Stomach (tissue), 9 donors: ENCODE results near the gene VIPR2. TPM values are rescaled to one million over a fixed set of nuclear protein-coding genes. Genes with fewer than 3 reads are reported as not detected.

Experiments
- DNase-seq, 2 donors: peaks; one replicate each; pipeline versions ENCODE4 v3.0.0 to v3.0.0-alpha.2; 2013 to 2019
- H3K27ac ChIP-seq, 5 donors: fragments of 200-600 bp in 4 of 5; sonication (generic) in 4 of 5; one replicate each; pipeline ENCODE4 v1.5.1; 2013 to 2019; ENCODE audit warnings: mild to moderate bottlenecking in 1 of 5, moderate library complexity in 1 of 5
- H3K27me3 ChIP-seq, 3 donors: fragments of 200-600 bp; sonication (generic); one replicate each; pipeline ENCODE4 v1.5.1; 2017 to 2019; ENCODE audit warnings: mixed run types in 1 of 3
- H3K36me3 ChIP-seq, 4 donors: fragments of 200-600 bp; sonication (generic); 1 replicate in 3 of 4; 2 replicates in 1 of 4; pipeline ENCODE4 v1.5.1; 2016 to 2019
- H3K4me1 ChIP-seq, 4 donors: fragments of 200-600 bp; sonication (generic); one replicate each; pipeline ENCODE4 v1.5.1; 2016 to 2019
- H3K4me3 ChIP-seq, 4 donors: fragments of 200-600 bp; sonication (generic) in 3 of 4; one replicate each; pipeline ENCODE4 v1.5.1; 2016 to 2019; ENCODE audit warnings: mild to moderate bottlenecking in 1 of 4
- H3K9me3 ChIP-seq, 4 donors: fragments of 200-600 bp; sonication (generic); one replicate each; pipeline ENCODE4 v1.5.1; 2016 to 2019
- EP300 ChIP-seq: sonication (generic); formaldehyde crosslinking; IDR thresholded peaks from one replicate; pipeline ENCODE4 v1.6.1; 2017; ENCODE audit warnings: antibody characterized with exemption
- POLR2A ChIP-seq, 4 donors: fragments of 450-650 bp; IDR thresholded peaks; one replicate each; pipeline ENCODE4 v1.6.1; 2016; ENCODE audit warnings: antibody characterized with exemption in 4 of 4, control low read depth in 2 of 4, mild to moderate bottlenecking in 1 of 4, moderate library complexity in 1 of 4
- POLR2AphosphoS5 ChIP-seq, 3 donors: sonication (generic); formaldehyde crosslinking; IDR thresholded peaks; one replicate each; pipeline ENCODE4 v1.6.1; 2016; ENCODE audit warnings: antibody characterized with exemption in 3 of 3
- WGBS, 5 donors: extraction: QIAGEN DNeasy Blood & Tissue Kit in 3 of 5; methylation state at CpG; one replicate each; pipeline versions ENCODE4 v1.1.5 to v1.1.7; 2013 to 2018; 5-methylcytosine and 5-hydroxymethylcytosine counted together
- intact Hi-C: fragments of 100-400 bp; cut with DNase I; formaldehyde crosslinking; loops from one replicate; pipeline ENCODE4 v1.15.1; 2023; ENCODE audit warnings: low total_unique reads
- polyA plus RNA-seq, 3 donors: library from polyadenylated mRNA; stranded (reverse); fragments of 200-250 nt; gene quantifications; one replicate each; pipeline ENCODE4 v1.2.3, GENCODE V29; 2013
- total RNA-seq, 5 donors: library from RNA; depleted of rRNA; stranded (reverse); fragments of >200 nt; gene quantifications; one replicate each; pipeline versions ENCODE4 v1.1.0 to v1.2.3, GENCODE V29; 2014 to 2016
- TF ChIP-seq, protein P1 (sequence below), 7 experiments: fragments of 450-650 bp in 4 of 7; fragments of 200-600 bp in 3 of 7; sonication (generic) in 3 of 7; IDR thresholded peaks; one replicate each; pipeline ENCODE4 v1.5.1; 2016 to 2019; ENCODE audit warnings: antibody characterized with exemption in 7 of 7, control low read depth in 2 of 7, mild to moderate bottlenecking in 1 of 7
- donor health status: healthy with polysubstance abuse.
- donor health status: Bipolar disorder and iron deficiency.
- donor health status: healthy.

VIPR2 gene
- total and polyA plus RNA-seq, 8 donors, result 1.2 to 25.4 (median 4.6) TPM

DNA sequence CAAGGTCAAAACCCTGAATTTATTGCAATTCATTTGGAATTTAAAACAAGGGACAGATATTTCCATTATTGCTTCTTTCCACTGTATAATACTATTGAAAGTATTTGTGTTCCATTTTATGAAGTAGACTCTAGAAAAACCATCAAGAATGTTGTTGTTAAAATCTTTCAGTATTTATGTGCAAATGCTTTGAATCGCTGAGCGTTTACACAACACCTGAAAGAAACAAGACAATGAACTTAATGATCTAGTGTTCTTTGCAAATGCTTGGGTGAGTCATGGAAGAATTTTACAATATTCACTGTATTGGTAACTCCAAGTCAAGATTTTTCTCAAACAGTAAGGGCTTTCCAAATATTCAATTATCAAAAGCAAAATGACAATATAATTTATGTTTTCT, 97.1 kb downstream of the VIPR2 start:
- no peak for DNase-seq
- Histone ChIP-seq H3K4me3 (no peak overlapping the region), H3K4me1 (peaks cover 0 to 4% (median 2%) of the 10 kb centered on the region in 4 donors), H3K27me3 (peaks cover 0 to 3% (median 0%) of the 10 kb centered on the region in 3 donors), H3K27ac (no peak overlapping the region), H3K9me3 (peaks cover 0 to 5% (median 2%) of the 10 kb centered on the region in 4 donors), H3K36me3 (no peaks in the 10 kb centered on the region)
- 83 to 88% (median 85%) methylated on average over 2 of the region's 2 CpGs for WGBS, 5 donors
- TF ChIP-seq, protein P1, sequence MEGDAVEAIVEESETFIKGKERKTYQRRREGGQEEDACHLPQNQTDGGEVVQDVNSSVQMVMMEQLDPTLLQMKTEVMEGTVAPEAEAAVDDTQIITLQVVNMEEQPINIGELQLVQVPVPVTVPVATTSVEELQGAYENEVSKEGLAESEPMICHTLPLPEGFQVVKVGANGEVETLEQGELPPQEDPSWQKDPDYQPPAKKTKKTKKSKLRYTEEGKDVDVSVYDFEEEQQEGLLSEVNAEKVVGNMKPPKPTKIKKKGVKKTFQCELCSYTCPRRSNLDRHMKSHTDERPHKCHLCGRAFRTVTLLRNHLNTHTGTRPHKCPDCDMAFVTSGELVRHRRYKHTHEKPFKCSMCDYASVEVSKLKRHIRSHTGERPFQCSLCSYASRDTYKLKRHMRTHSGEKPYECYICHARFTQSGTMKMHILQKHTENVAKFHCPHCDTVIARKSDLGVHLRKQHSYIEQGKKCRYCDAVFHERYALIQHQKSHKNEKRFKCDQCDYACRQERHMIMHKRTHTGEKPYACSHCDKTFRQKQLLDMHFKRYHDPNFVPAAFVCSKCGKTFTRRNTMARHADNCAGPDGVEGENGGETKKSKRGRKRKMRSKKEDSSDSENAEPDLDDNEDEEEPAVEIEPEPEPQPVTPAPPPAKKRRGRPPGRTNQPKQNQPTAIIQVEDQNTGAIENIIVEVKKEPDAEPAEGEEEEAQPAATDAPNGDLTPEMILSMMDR (IDR thresholded peaks at IDR 0.05), result no peak
- no peak for TF ChIP-seq EP300
- TF ChIP-seq POLR2AphosphoS5 (IDR thresholded peaks at IDR 0.05), result no peak
- no peak for TF ChIP-seq POLR2A (IDR thresholded peaks at IDR 0.05)
- intact Hi-C loops, result no loop called here

DNA sequence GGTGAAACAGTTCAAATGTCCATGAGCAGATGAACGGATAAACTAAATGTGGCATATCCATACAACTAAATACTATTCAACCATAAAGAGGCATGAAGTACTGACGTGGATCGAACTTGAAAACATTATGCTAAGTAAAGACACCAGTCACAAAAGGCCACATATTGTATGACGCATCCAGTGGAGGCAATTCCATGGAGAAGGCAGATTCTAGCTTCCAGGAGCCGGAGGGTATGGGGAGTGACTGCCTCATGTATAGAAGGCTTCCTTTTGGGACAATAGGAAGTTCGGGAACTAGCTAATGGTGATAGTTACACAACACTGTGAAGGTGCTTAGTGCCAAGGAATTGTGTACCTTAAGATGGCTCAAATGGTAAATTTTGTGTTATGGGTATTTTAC, 98.4 kb downstream of the VIPR2 start:
- Histone ChIP-seq H3K27me3 (peaks cover 0 to 3% (median 0%) of the 10 kb centered on the region in 3 donors), H3K9me3 (peaks cover 0 to 4% (median 0%) of the 10 kb centered on the region in 4 donors), H3K36me3 (no peaks in the 10 kb centered on the region), H3K27ac (no peak overlapping the region), H3K4me1 (peaks cover 0 to 17% (median 6%) of the 10 kb centered on the region in 4 donors), H3K4me3 (no peak overlapping the region)
- intact Hi-C loops, result no loop called here
- TF ChIP-seq, protein P1 (IDR thresholded peaks at IDR 0.05), result no peak
- TF ChIP-seq EP300 (no peak), POLR2A (IDR thresholded peaks at IDR 0.05) (no peak), POLR2AphosphoS5 (IDR thresholded peaks at IDR 0.05) (no peak)
- DNase-seq, result no peak
- WGBS, 5 donors, result 91 to 95% (median 94%) methylated on average over 6 of the region's 6 CpGs

DNA sequence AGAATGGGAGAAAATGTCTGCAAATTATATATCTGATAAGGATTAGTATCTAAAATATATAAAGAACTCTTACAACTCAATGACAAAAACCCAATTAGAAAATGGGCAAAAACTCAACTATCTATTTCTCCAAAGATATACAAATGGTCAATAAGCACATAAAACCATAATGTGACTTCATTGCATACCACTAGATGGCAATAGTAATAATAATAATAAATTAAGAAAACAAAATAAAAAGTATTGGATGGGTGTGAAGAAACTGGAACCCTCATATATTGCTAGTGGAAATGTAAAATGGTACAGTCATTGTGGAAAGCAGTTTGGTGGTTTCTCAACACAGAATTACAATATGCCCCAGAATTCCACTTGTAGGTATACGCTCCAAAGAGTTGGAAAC, 98.8 kb downstream of the VIPR2 start:
- intact Hi-C loops, result no loop called here
- peaks cover 0 to 4% (median 0%) of the 10 kb centered on the region in 4 donors for H3K9me3 ChIP-seq
- WGBS, 5 donors, result 95 to 100% (median 97%) methylated on average over 1 of the region's 1 CpG
- TF ChIP-seq EP300 (no peak), POLR2AphosphoS5 (IDR thresholded peaks at IDR 0.05) (no peak), POLR2A (IDR thresholded peaks at IDR 0.05) (no peak)
- TF ChIP-seq, protein P1 (IDR thresholded peaks at IDR 0.05), result no peak
- H3K27me3 ChIP-seq, result peaks cover 0 to 3% (median 0%) of the 10 kb centered on the region in 3 donors
- no peak overlapping the region for H3K27ac ChIP-seq
- DNase-seq, result no peak
- no peak overlapping the region for H3K4me3 ChIP-seq
- H3K36me3 ChIP-seq, result no peaks in the 10 kb centered on the region
- peaks cover 0 to 21% (median 6%) of the 10 kb centered on the region in 4 donors for H3K4me1 ChIP-seq

DNA sequence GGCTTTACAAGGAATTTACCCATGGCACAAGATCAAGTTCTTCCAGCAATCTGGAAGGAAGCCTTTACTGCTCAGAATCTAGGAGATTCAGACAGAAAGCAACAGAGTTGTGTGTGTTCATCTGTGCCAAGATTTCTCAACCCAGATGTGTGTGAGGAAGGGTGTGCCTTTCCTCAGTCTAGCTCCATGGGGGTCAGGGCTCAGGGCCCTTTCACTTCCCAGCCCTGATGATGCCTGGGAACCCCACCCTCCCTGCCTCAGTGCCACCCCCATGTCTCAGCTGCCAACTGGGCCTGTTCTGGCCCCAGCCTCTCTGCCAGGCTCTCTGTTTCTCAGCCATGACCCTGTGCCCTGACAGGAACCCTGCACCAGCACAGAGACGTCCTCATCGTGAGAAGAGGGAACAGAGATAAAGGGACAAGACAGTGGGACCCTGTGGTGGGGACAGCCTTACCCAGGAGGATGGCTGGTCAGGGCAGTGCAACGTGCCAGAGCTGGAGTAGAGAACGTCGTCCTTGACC, 102.0 kb downstream of the VIPR2 start:
- intact Hi-C loops, result no loop called here
- TF ChIP-seq POLR2AphosphoS5 (IDR thresholded peaks at IDR 0.05), result no peak
- TF ChIP-seq POLR2A (IDR thresholded peaks at IDR 0.05), result no peak
- TF ChIP-seq EP300, result no peak
- TF ChIP-seq, protein P1 (IDR thresholded peaks at IDR 0.05), result no peak
- Histone ChIP-seq H3K27me3 (no peaks in the 10 kb centered on the region), H3K4me3 (no peak overlapping the region), H3K4me1 (peaks cover 0 to 41% (median 6%) of the 10 kb centered on the region in 4 donors), H3K36me3 (no peaks in the 10 kb centered on the region), H3K27ac (peak overlapping the region in 2 of 5 donors; percentile 40 to 52), H3K9me3 (peaks cover 0 to 4% (median 0%) of the 10 kb centered on the region in 4 donors)
- DNase-seq, result peak in 1 of 2 donors; percentile 22
- 75 to 92% (median 83%) methylated on average over 5 of the region's 5 CpGs for WGBS, 5 donors
